ENCODE measurements around the gene ITGB2. TPM values are rescaled to one million over a fixed set of nuclear protein-coding genes. Genes with fewer than 3 reads are reported as not detected.

ITGB2 gene
- total and polyA plus RNA-seq, 12 donors, result 6.3 to 249 (median 98.9) TPM

DNA sequence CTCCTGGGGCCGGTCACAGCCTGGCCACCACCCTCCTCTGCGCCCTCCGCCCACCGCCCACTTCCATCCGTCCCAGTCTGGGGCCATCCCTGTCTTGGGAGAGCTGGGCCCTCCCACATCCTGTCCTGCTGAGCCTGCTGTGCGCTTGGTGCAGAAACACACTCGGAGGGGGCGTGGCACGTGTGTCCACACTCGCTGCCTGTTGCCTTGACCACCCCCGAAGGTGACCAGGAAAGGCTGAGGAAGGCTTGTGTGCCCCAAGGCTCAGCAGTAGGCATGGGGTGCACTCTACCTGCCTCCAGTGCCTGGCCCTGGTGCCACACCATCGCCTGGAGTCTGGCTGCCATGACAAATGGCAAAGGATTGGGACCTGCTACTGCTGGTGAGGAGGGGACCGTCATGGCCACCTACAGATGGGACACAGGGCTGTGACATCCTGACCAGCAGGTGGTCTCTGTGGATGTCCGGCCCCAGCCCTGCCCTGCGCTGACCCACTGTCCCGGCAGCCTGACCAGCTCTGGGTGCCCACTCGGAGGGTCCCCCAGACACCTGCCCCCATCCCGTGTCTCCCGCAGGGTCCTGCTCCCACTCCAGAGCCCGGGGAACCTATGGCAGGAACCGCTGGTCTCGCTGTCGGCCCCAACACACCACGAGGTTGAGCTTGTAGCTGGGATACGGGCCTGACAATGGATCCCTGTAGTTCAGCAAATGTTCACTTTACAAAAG is 24.0 kb downstream of the ITGB2 start:
- H3K27me3 ChIP-seq, result peaks cover 4% of the 10 kb centered on the region
- H3K4me1 ChIP-seq (replicated peaks in 1 of 2), result no peaks in the 10 kb centered on the region
- no peak for TF ChIP-seq POLR2A (IDR thresholded peaks at IDR 0.05)
- TF ChIP-seq, protein P1, sequence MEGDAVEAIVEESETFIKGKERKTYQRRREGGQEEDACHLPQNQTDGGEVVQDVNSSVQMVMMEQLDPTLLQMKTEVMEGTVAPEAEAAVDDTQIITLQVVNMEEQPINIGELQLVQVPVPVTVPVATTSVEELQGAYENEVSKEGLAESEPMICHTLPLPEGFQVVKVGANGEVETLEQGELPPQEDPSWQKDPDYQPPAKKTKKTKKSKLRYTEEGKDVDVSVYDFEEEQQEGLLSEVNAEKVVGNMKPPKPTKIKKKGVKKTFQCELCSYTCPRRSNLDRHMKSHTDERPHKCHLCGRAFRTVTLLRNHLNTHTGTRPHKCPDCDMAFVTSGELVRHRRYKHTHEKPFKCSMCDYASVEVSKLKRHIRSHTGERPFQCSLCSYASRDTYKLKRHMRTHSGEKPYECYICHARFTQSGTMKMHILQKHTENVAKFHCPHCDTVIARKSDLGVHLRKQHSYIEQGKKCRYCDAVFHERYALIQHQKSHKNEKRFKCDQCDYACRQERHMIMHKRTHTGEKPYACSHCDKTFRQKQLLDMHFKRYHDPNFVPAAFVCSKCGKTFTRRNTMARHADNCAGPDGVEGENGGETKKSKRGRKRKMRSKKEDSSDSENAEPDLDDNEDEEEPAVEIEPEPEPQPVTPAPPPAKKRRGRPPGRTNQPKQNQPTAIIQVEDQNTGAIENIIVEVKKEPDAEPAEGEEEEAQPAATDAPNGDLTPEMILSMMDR (IDR thresholded peaks at IDR 0.05), result no peak
- WGBS, 4 donors, result 80 to 90% (median 85%) methylated on average over 4 to 25 of the region's 25 CpGs
- no peak overlapping the region for H3K4me3 ChIP-seq
- DNase-seq, result no peak
- H3K27ac ChIP-seq, result no peak overlapping the region
- H3K36me3 ChIP-seq (replicated peaks in 1 of 2), result peaks cover 0 to 3% of the 10 kb centered on the region in 2 donors
- intact Hi-C loops (cut with DNase I), result loop anchor here (2.0 to 5.0 kb wide), 2 partner anchors 34 to 36 kb away; no protein-coding TSS in a partner anchor
- no peaks in the 10 kb centered on the region for H3K9me3 ChIP-seq (replicated peaks in 1 of 3)

DNA sequence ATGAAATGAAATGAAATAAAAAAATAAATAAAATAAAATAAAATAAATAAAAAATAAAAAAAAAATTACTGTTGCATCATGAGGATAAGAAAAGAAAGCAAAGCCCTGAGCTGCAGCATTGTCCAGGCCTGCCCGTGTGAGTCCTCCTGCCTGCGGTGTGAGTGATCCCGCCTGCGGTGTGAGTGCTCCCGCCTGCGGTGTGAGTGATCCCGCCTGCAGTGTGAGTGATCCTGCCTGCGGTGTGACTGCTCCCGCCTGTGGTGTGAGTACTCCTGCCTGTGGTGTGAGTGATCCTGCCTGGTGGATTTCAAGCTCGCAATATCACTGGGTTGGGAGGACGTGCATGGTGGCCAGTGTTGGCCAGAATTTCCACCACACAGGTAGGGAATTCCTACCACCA is 24.8 kb downstream of the ITGB2 start:
- no peaks in the 10 kb centered on the region for H3K36me3 ChIP-seq (replicated peaks in 1 of 2)
- 90 to 94% (median 92%) methylated on average over 8 to 11 of the region's 11 CpGs for WGBS, 4 donors
- H3K27me3 ChIP-seq, result peaks cover 4% of the 10 kb centered on the region
- no peak overlapping the region for H3K27ac ChIP-seq
- H3K4me1 ChIP-seq (replicated peaks in 1 of 2), result no peaks in the 10 kb centered on the region
- no peaks in the 10 kb centered on the region for H3K9me3 ChIP-seq (replicated peaks in 1 of 3)
- TF ChIP-seq POLR2A (IDR thresholded peaks at IDR 0.05), result no peak
- TF ChIP-seq, protein P1 (IDR thresholded peaks at IDR 0.05), result no peak
- no peak overlapping the region for H3K4me3 ChIP-seq
- intact Hi-C loops (cut with DNase I), result loop anchor here (2.0 to 5.0 kb wide), 2 partner anchors 35 to 36 kb away; no protein-coding TSS in a partner anchor
- no peak for DNase-seq

- intact Hi-C loops (cut with DNase I), result loop anchor here in 1 of 2 donors (5.0 kb wide), 2 partner anchors 38 to 238 kb away; no protein-coding TSS in a partner anchor
These were observed 25.9 kb downstream of the ITGB2 start for GRCh38 chr21:44894687-44895302.

More at GRCh38 chr21:44894687-44895302, 25.9 kb downstream of the ITGB2 start:
- peaks cover 4% of the 10 kb centered on the region for H3K27me3 ChIP-seq
- no peaks in the 10 kb centered on the region for H3K36me3 ChIP-seq (replicated peaks in 1 of 2)
- no peaks in the 10 kb centered on the region for H3K4me1 ChIP-seq (replicated peaks in 1 of 2)
- H3K9me3 ChIP-seq (replicated peaks in 1 of 3), result no peaks in the 10 kb centered on the region
- no peak overlapping the region for H3K4me3 ChIP-seq
- DNase-seq, result no peak
- no peak overlapping the region for H3K27ac ChIP-seq
- 82 to 94% (median 86%) methylated on average over 13 to 19 of the region's 19 CpGs for WGBS, 4 donors
- TF ChIP-seq POLR2A (IDR thresholded peaks at IDR 0.05), result no peak
- TF ChIP-seq, protein P1 (IDR thresholded peaks at IDR 0.05), result no peak
